ENCODE results near the gene NRROS. TPM values are rescaled to one million over a fixed set of nuclear protein-coding genes. Genes with fewer than 3 reads are reported as not detected.
"Not testable (repeated sequence)": the region's sequence is repeated elsewhere in the genome, so short reads cannot be mapped to it uniquely, and the experiment has no call there.

The NRROS gene
- total and polyA plus RNA-seq, 5 donors: 2.2 to 4.5 (median 3.4) TPM

- WGBS: 18% methylated on average over 5 of the region's 5 CpGs
- intact Hi-C loops (cut with DNase I): loop anchor here in 3 of 4 donors (2.0 to 10.0 kb wide), 3 partner anchors 75 to 78 kb away; no protein-coding TSS in a partner anchor
These were observed 30.1 kb upstream of the NRROS start for GRCh38 chr3:196609343-196609775.

GRCh38 chr3:196609805-196610515, 29.5 kb upstream of the NRROS start:
- intact Hi-C loops (cut with DNase I): loop anchor here (2.0 to 10.0 kb wide), 4 partner anchors 67 to 77 kb away; no protein-coding TSS in a partner anchor
- 78% methylated on average over 6 of the region's 6 CpGs for WGBS
- Histone ChIP-seq H3K27ac (ENCODE audit: low read length) (no peak overlapping the region), H3K4me1 (ENCODE audit: control insufficient read depth, insufficient read depth, low read length) (no peaks in the 10 kb centered on the region), H3K9me3 (ENCODE audit: control insufficient read depth, low read length) (no peaks in the 10 kb centered on the region), H3K4me3 (ENCODE audit: low read length) (no peak overlapping the region), H3K27me3 (ENCODE audit: control insufficient read depth, insufficient read depth) (no peaks in the 10 kb centered on the region)
- no peak for DNase-seq
- ATAC-seq: no peak

More at GRCh38 chr3:196609343-196609775, 30.1 kb upstream of the NRROS start:
- Histone ChIP-seq H3K27me3 (ENCODE audit: control insufficient read depth, insufficient read depth) (no peaks in the 10 kb centered on the region), H3K4me3 (ENCODE audit: low read length) (no peak overlapping the region), H3K9me3 (ENCODE audit: control insufficient read depth, low read length) (no peaks in the 10 kb centered on the region), H3K4me1 (ENCODE audit: control insufficient read depth, insufficient read depth, low read length) (no peaks in the 10 kb centered on the region), H3K27ac (ENCODE audit: low read length) (no peak overlapping the region)
- ATAC-seq (peak; percentile 94 to 95), DNase-seq (peak; percentile 87 to 95 (median 95))

DNA sequence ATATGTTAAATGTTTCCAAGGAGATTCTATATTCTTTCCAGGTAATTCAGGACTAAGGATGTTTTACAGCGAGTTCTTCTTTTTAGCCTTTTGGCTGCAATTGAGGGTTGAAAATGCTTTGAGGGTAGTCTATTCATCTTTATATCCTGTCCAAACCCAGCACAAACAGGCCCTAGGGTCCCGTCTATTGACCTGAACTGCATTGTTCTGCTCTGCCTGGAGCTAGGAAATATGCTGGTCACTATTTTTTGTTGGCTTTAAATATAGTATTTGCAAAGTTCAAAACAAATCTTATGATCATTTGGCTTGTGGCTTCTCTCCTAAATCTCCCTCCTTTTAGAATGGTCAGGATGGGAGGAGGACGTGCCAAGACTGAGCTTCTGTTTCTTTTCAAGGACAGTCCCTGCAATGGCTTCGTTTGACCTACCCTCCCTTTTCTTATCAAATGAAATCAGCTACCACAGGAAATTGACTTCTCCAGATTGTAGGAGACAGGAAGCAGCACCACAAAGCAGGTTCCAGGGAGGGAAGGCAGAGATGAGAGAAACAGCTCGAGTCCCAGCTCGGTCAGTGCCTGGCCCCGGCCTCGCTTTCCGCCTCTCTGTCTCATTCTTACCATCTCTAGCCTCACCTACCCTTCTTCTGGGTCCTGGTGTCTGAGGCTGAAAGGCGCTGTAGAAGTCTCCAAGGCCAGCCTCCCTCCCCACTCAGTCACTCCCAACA, 27.6 kb upstream of the NRROS start:
- peak overlapping the region; percentile 97 for H3K27ac ChIP-seq (ENCODE audit: low read length)
- ATAC-seq: peak; percentile 55 to 67
- no peaks in the 10 kb centered on the region for H3K9me3 ChIP-seq (ENCODE audit: control insufficient read depth, low read length)
- intact Hi-C loops (cut with DNase I): loop anchor here in 1 of 4 donors (5.0 kb wide), 1 partner anchor 65 kb away; no protein-coding TSS in a partner anchor
- H3K27me3 ChIP-seq (ENCODE audit: control insufficient read depth, insufficient read depth): no peaks in the 10 kb centered on the region
- WGBS: 48% methylated on average over 10 of the region's 10 CpGs
- DNase-seq: no peak
- no peaks in the 10 kb centered on the region for H3K4me1 ChIP-seq (ENCODE audit: control insufficient read depth, insufficient read depth, low read length)
- H3K4me3 ChIP-seq (ENCODE audit: low read length): no peak overlapping the region

DNA sequence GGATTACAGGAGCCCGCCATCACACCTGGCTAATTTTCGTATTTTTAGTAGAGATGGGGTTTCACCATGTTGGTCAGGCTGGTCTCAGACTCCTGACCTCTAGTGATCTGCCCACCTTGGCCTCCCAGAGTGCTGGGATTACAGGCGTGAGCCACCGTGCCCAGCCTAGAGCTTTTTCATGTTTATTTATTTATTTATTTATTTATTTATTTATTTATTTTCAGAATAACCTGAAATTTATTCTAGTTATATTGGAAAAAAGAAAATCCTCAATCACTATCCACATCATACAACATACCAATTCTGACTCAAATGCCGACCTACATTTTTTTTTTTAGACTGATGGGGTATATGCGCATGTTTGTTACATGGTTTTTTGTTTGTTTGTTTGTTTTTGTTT, 24.3 kb upstream of the NRROS start:
- H3K27me3 ChIP-seq (ENCODE audit: control insufficient read depth, insufficient read depth); H3K9me3 ChIP-seq (ENCODE audit: control insufficient read depth, low read length); ATAC-seq; H3K27ac ChIP-seq (ENCODE audit: low read length); DNase-seq; intact Hi-C loops (cut with DNase I); H3K4me3 ChIP-seq (ENCODE audit: low read length); H3K4me1 ChIP-seq (ENCODE audit: control insufficient read depth, insufficient read depth, low read length): not testable (repeated sequence)
- WGBS: 96% methylated on average over 6 of the region's 6 CpGs

DNA sequence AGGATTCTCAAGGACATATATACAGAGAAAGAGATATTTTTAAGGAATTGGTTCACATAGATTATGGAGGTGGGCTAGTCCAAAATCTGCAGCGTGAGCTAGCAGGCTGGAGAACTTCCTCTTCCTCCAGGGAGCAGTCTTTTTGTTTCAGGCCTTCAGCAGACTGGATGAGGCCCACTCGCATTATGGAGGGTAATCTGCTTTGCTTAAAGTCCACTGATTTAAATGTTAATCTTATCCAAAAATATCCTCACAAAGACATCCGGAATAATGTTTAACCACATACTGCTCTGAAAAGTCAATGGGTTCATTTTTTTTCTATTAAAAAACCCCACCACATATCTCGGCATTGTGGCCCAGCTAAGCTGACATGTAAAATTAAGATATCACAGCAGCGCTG, 22.2 kb upstream of the NRROS start:
- Histone ChIP-seq H3K27me3 (ENCODE audit: control insufficient read depth, insufficient read depth) (no peaks in the 10 kb centered on the region), H3K4me3 (ENCODE audit: low read length) (no peak overlapping the region), H3K9me3 (ENCODE audit: control insufficient read depth, low read length) (no peaks in the 10 kb centered on the region), H3K27ac (ENCODE audit: low read length) (no peak overlapping the region), H3K4me1 (ENCODE audit: control insufficient read depth, insufficient read depth, low read length) (no peaks in the 10 kb centered on the region)
- DNase-seq (no peak), ATAC-seq (no peak)
- WGBS: 60% methylated on average over 5 of the region's 5 CpGs
- intact Hi-C loops (cut with DNase I): no loop called here

GRCh38 chr3:196619223-196619622, 20.3 kb upstream of the NRROS start:
- Histone ChIP-seq H3K27me3 (ENCODE audit: control insufficient read depth, insufficient read depth) (no peaks in the 10 kb centered on the region), H3K9me3 (ENCODE audit: control insufficient read depth, low read length) (no peaks in the 10 kb centered on the region), H3K4me1 (ENCODE audit: control insufficient read depth, insufficient read depth, low read length) (no peaks in the 10 kb centered on the region), H3K4me3 (ENCODE audit: low read length) (no peak overlapping the region), H3K27ac (ENCODE audit: low read length) (no peak overlapping the region)
- peak in 1 of 2 donors; percentile 53 for ATAC-seq
- WGBS: 35% methylated on average over 5 of the region's 5 CpGs
- intact Hi-C loops (cut with DNase I): no loop called here
- DNase-seq: no peak

GRCh38 chr3:196619627-196620026, 19.9 kb upstream of the NRROS start:
- intact Hi-C loops (cut with DNase I); DNase-seq; H3K9me3 ChIP-seq (ENCODE audit: control insufficient read depth, low read length); H3K27ac ChIP-seq (ENCODE audit: low read length); H3K27me3 ChIP-seq (ENCODE audit: control insufficient read depth, insufficient read depth); H3K4me3 ChIP-seq (ENCODE audit: low read length); H3K4me1 ChIP-seq (ENCODE audit: control insufficient read depth, insufficient read depth, low read length): not testable (repeated sequence)
- peak in 1 of 2 donors; percentile 42 for ATAC-seq
- 45% methylated on average over 2 of the region's 5 CpGs for WGBS

- Histone ChIP-seq H3K27ac (ENCODE audit: low read length) (peak overlapping the region; percentile 20), H3K4me3 (ENCODE audit: low read length) (no peak overlapping the region), H3K4me1 (ENCODE audit: control insufficient read depth, insufficient read depth, low read length) (no peaks in the 10 kb centered on the region), H3K9me3 (ENCODE audit: control insufficient read depth, low read length) (no peaks in the 10 kb centered on the region), H3K27me3 (ENCODE audit: control insufficient read depth, insufficient read depth) (no peaks in the 10 kb centered on the region)
- 52% methylated on average over 10 of the region's 10 CpGs for WGBS
- intact Hi-C loops (cut with DNase I): no loop called here
- DNase-seq (peak in 2 of 3 donors; percentile 33 to 60), ATAC-seq (peak; percentile 42 to 75)
These were observed 19.3 kb upstream of the NRROS start for GRCh38 chr3:196620161-196620604.

GRCh38 chr3:196620684-196621083, 18.8 kb upstream of the NRROS start:
- no peak for ATAC-seq
- H3K27ac ChIP-seq (ENCODE audit: low read length): no peak overlapping the region
- no peaks in the 10 kb centered on the region for H3K9me3 ChIP-seq (ENCODE audit: control insufficient read depth, low read length)
- H3K4me3 ChIP-seq (ENCODE audit: low read length): no peak overlapping the region
- DNase-seq: no peak
- intact Hi-C loops (cut with DNase I): no loop called here
- no peaks in the 10 kb centered on the region for H3K27me3 ChIP-seq (ENCODE audit: control insufficient read depth, insufficient read depth)
- H3K4me1 ChIP-seq (ENCODE audit: control insufficient read depth, insufficient read depth, low read length): no peaks in the 10 kb centered on the region
- WGBS: 72% methylated on average over 2 of the region's 2 CpGs

DNA sequence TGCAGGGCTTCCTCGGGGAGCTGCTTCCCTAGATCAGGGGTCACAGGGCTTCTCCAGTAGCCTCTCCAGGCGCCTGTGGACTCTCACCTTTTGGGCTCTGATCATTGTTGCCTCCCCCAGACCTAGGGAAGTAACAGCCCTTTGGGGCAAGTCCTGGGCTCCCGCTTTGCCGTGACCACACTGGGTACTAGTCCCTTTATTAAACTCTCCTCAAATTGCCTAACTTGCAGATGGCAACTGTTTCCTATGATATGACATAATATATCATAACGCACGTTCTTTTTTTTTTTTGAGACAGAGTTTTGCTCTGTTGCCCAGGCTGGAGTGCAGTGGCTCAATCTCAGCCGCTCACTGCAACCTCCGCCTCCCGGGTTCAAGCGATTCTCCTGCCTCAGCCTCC, 17.9 kb upstream of the NRROS start:
- Histone ChIP-seq H3K4me1 (ENCODE audit: control insufficient read depth, insufficient read depth, low read length) (no peaks in the 10 kb centered on the region), H3K27me3 (ENCODE audit: control insufficient read depth, insufficient read depth) (no peaks in the 10 kb centered on the region), H3K27ac (ENCODE audit: low read length) (no peak overlapping the region), H3K9me3 (ENCODE audit: control insufficient read depth, low read length) (no peaks in the 10 kb centered on the region), H3K4me3 (ENCODE audit: low read length) (no peak overlapping the region)
- intact Hi-C loops (cut with DNase I): no loop called here
- DNase-seq (no peak), ATAC-seq (no peak)
- 87% methylated on average over 10 of the region's 10 CpGs for WGBS

All from right cardiac atrium (tissue), 5 donors.